Measurements from ENCODE around the gene VMP1. TPM values are rescaled to one million over a fixed set of nuclear protein-coding genes. Genes with fewer than 3 reads are reported as not detected.
A peak's percentile ranks its signal among the peaks of the same experiment; 100 is the strongest.

Gene VMP1
- total and polyA plus RNA-seq, 2 of the 13 experiments (the other 11 are each of a cell fraction or from before 2014, with no cell fraction given) = 186 to 271 TPM

GRCh38 chr17:59829217-59830006, 122.0 kb downstream of the VMP1 start (continued):
- TF ChIP-seq ZNF609 (CRISPR knock-in tag; IDR thresholded peaks at IDR 0.05; ENCODE audit: borderline replicate concordance) (peak; percentile 53; the same call in 1 of the 2 replicates), ZNF576 (CRISPR knock-in tag; IDR thresholded peaks at IDR 0.05) (no peak), ZNF512B (CRISPR knock-in tag; IDR thresholded peaks at IDR 0.05; ENCODE audit: borderline replicate concordance) (no peak), SALL2 (CRISPR knock-in tag; IDR thresholded peaks at IDR 0.05) (no peak), CC2D1A (CRISPR knock-in tag; IDR thresholded peaks at IDR 0.05) (no peak), ZNF367 (CRISPR knock-in tag; IDR thresholded peaks at IDR 0.05; ENCODE audit: borderline replicate concordance) (no peak), BORCS8-MEF2B (CRISPR knock-in tag; IDR thresholded peaks at IDR 0.05) (no peak), SP4 (CRISPR knock-in tag; IDR thresholded peaks at IDR 0.05) (no peak), MIXL1 (CRISPR knock-in tag; IDR thresholded peaks at IDR 0.05) (peak; percentile 78), KDM3A (CRISPR knock-in tag; IDR thresholded peaks at IDR 0.05; ENCODE audit: low read depth) (no peak), MTERF4 (CRISPR knock-in tag; IDR thresholded peaks at IDR 0.05) (no peak), ZKSCAN1 (IDR thresholded peaks at IDR 0.05; ENCODE audit: low read length) (no peak), DZIP1 (CRISPR knock-in tag; IDR thresholded peaks at IDR 0.05) (no peak)
